Measurements from ENCODE around the gene KIF26B. TPM values are rescaled to one million over a fixed set of nuclear protein-coding genes. Genes with fewer than 3 reads are reported as not detected.
A peak's percentile ranks its signal among the peaks of the same experiment; 100 is the strongest.

The KIF26B gene
- total and polyA plus RNA-seq, 5 donors = 0.11 to 0.41 (median 0.29) TPM

GRCh38 chr1:245156041-245156735 is 1.4 kb downstream of the KIF26B start:
- Histone ChIP-seq H3K9me3 (ENCODE audit: control insufficient read depth, low read length) (no peaks in the 10 kb centered on the region), H3K27me3 (ENCODE audit: control insufficient read depth, insufficient read depth) (no peaks in the 10 kb centered on the region), H3K27ac (ENCODE audit: low read length) (no peak overlapping the region), H3K4me3 (ENCODE audit: low read length) (peak overlapping the region; percentile 55), H3K4me1 (ENCODE audit: control insufficient read depth, insufficient read depth, low read length) (no peaks in the 10 kb centered on the region)
- WGBS = under 1% methylated on average over 74 of the region's 74 CpGs
- intact Hi-C loops (cut with DNase I) = loop anchor here (5.0 to 10.0 kb wide), 5 partner anchors 209 to 1339 kb away; no protein-coding TSS in a partner anchor
- peak; percentile 83 to 92 (median 90) for DNase-seq
- peak; percentile 87 for ATAC-seq

GRCh38 chr1:245156736-245157505 is 2.1 kb downstream of the KIF26B start:
- 6% methylated on average over 44 of the region's 44 CpGs for WGBS
- H3K9me3 ChIP-seq (ENCODE audit: control insufficient read depth, low read length) = no peaks in the 10 kb centered on the region
- intact Hi-C loops (cut with DNase I) = loop anchor here (5.0 to 10.0 kb wide), 5 partner anchors 208 to 1338 kb away; no protein-coding TSS in a partner anchor
- DNase-seq (peak in 1 of 3 donors; percentile 57), ATAC-seq (no peak)
- peak overlapping the region; percentile 55 for H3K4me3 ChIP-seq (ENCODE audit: low read length)
- no peaks in the 10 kb centered on the region for H3K4me1 ChIP-seq (ENCODE audit: control insufficient read depth, insufficient read depth, low read length)
- H3K27ac ChIP-seq (ENCODE audit: low read length) = no peak overlapping the region
- no peaks in the 10 kb centered on the region for H3K27me3 ChIP-seq (ENCODE audit: control insufficient read depth, insufficient read depth)

GRCh38 chr1:245158913-245159312 is 4.1 kb downstream of the KIF26B start:
- ATAC-seq (no peak), DNase-seq (no peak)
- Histone ChIP-seq H3K4me1 (ENCODE audit: control insufficient read depth, insufficient read depth, low read length) (no peaks in the 10 kb centered on the region), H3K4me3 (ENCODE audit: low read length) (no peak overlapping the region), H3K27me3 (ENCODE audit: control insufficient read depth, insufficient read depth) (no peaks in the 10 kb centered on the region), H3K9me3 (ENCODE audit: control insufficient read depth, low read length) (no peaks in the 10 kb centered on the region), H3K27ac (ENCODE audit: low read length) (no peak overlapping the region)
- intact Hi-C loops (cut with DNase I) = loop anchor here (5.0 to 10.0 kb wide), 5 partner anchors 206 to 1336 kb away; no protein-coding TSS in a partner anchor
- WGBS = 86% methylated on average over 3 of the region's 3 CpGs

- peak in 1 of 2 donors; percentile 17 for ATAC-seq
- no peak overlapping the region for H3K4me3 ChIP-seq (ENCODE audit: low read length)
- DNase-seq = peak in 1 of 3 donors; percentile 58
- 34% methylated on average over 5 of the region's 5 CpGs for WGBS
- no peaks in the 10 kb centered on the region for H3K27me3 ChIP-seq (ENCODE audit: control insufficient read depth, insufficient read depth)
- H3K9me3 ChIP-seq (ENCODE audit: control insufficient read depth, low read length) = no peaks in the 10 kb centered on the region
- intact Hi-C loops (cut with DNase I) = no loop called here
- H3K4me1 ChIP-seq (ENCODE audit: control insufficient read depth, insufficient read depth, low read length) = no peaks in the 10 kb centered on the region
- H3K27ac ChIP-seq (ENCODE audit: low read length) = no peak overlapping the region
These were observed 5.5 kb downstream of the KIF26B start for GRCh38 chr1:245160288-245160687.

GRCh38 chr1:245160741-245161400 is 6.1 kb downstream of the KIF26B start:
- H3K4me1 ChIP-seq (ENCODE audit: control insufficient read depth, insufficient read depth, low read length) = no peaks in the 10 kb centered on the region
- H3K4me3 ChIP-seq (ENCODE audit: low read length) = no peak overlapping the region
- intact Hi-C loops (cut with DNase I) = no loop called here
- no peak for ATAC-seq
- 45% methylated on average over 6 of the region's 6 CpGs for WGBS
- no peaks in the 10 kb centered on the region for H3K9me3 ChIP-seq (ENCODE audit: control insufficient read depth, low read length)
- DNase-seq = no peak
- H3K27me3 ChIP-seq (ENCODE audit: control insufficient read depth, insufficient read depth) = no peaks in the 10 kb centered on the region
- H3K27ac ChIP-seq (ENCODE audit: low read length) = no peak overlapping the region

GRCh38 chr1:245161866-245162265 is 7.1 kb downstream of the KIF26B start:
- peaks cover 4% of the 10 kb centered on the region for H3K4me1 ChIP-seq (ENCODE audit: control insufficient read depth, insufficient read depth, low read length)
- no peaks in the 10 kb centered on the region for H3K27me3 ChIP-seq (ENCODE audit: control insufficient read depth, insufficient read depth)
- WGBS = 83% methylated on average over 8 of the region's 8 CpGs
- no peak overlapping the region for H3K27ac ChIP-seq (ENCODE audit: low read length)
- no peak overlapping the region for H3K4me3 ChIP-seq (ENCODE audit: low read length)
- intact Hi-C loops (cut with DNase I) = no loop called here
- no peak for DNase-seq
- no peak for ATAC-seq
- no peaks in the 10 kb centered on the region for H3K9me3 ChIP-seq (ENCODE audit: control insufficient read depth, low read length)

GRCh38 chr1:245166471-245166885 is 11.7 kb downstream of the KIF26B start:
- 10% methylated on average over 10 of the region's 10 CpGs for WGBS
- ATAC-seq (peak; percentile 38 to 61), DNase-seq (no peak)
- H3K9me3 ChIP-seq (ENCODE audit: control insufficient read depth, low read length) = no peaks in the 10 kb centered on the region
- intact Hi-C loops (cut with DNase I) = no loop called here
- H3K4me3 ChIP-seq (ENCODE audit: low read length) = peak overlapping the region; percentile 56
- peaks cover 4% of the 10 kb centered on the region for H3K4me1 ChIP-seq (ENCODE audit: control insufficient read depth, insufficient read depth, low read length)
- H3K27me3 ChIP-seq (ENCODE audit: control insufficient read depth, insufficient read depth) = no peaks in the 10 kb centered on the region
- no peak overlapping the region for H3K27ac ChIP-seq (ENCODE audit: low read length)

GRCh38 chr1:245168086-245168485 is 13.3 kb downstream of the KIF26B start:
- H3K27ac ChIP-seq (ENCODE audit: low read length) = no peak overlapping the region
- ATAC-seq (peak; percentile 43 to 51), DNase-seq (peak; percentile 44 to 82 (median 77))
- no peaks in the 10 kb centered on the region for H3K27me3 ChIP-seq (ENCODE audit: control insufficient read depth, insufficient read depth)
- no peaks in the 10 kb centered on the region for H3K9me3 ChIP-seq (ENCODE audit: control insufficient read depth, low read length)
- H3K4me1 ChIP-seq (ENCODE audit: control insufficient read depth, insufficient read depth, low read length) = peaks cover 4% of the 10 kb centered on the region
- intact Hi-C loops (cut with DNase I) = no loop called here
- 54% methylated on average over 13 of the region's 13 CpGs for WGBS
- no peak overlapping the region for H3K4me3 ChIP-seq (ENCODE audit: low read length)

- WGBS = 72% methylated on average over 7 of the region's 7 CpGs
- Histone ChIP-seq H3K27me3 (ENCODE audit: control insufficient read depth, insufficient read depth) (no peaks in the 10 kb centered on the region), H3K27ac (ENCODE audit: low read length) (no peak overlapping the region), H3K4me1 (ENCODE audit: control insufficient read depth, insufficient read depth, low read length) (peaks cover 4% of the 10 kb centered on the region), H3K4me3 (ENCODE audit: low read length) (no peak overlapping the region), H3K9me3 (ENCODE audit: control insufficient read depth, low read length) (no peaks in the 10 kb centered on the region)
- no peak for DNase-seq
- intact Hi-C loops (cut with DNase I) = no loop called here
- no peak for ATAC-seq
These were observed 14.1 kb downstream of the KIF26B start for GRCh38 chr1:245168906-245169305.

- Histone ChIP-seq H3K4me1 (ENCODE audit: control insufficient read depth, insufficient read depth, low read length) (peaks cover 4% of the 10 kb centered on the region), H3K4me3 (ENCODE audit: low read length) (no peak overlapping the region), H3K9me3 (ENCODE audit: control insufficient read depth, low read length) (no peaks in the 10 kb centered on the region), H3K27me3 (ENCODE audit: control insufficient read depth, insufficient read depth) (no peaks in the 10 kb centered on the region), H3K27ac (ENCODE audit: low read length) (no peak overlapping the region)
- intact Hi-C loops (cut with DNase I) = no loop called here
- ATAC-seq (no peak), DNase-seq (no peak)
- 77% methylated on average over 7 of the region's 7 CpGs for WGBS
These were observed 14.6 kb downstream of the KIF26B start for GRCh38 chr1:245169376-245169775.

GRCh38 chr1:245172026-245172425 is 17.2 kb downstream of the KIF26B start:
- WGBS = 74% methylated on average over 7 of the region's 7 CpGs
- intact Hi-C loops (cut with DNase I) = no loop called here

More at GRCh38 chr1:245172026-245172425, 17.2 kb downstream of the KIF26B start:
- H3K4me1 ChIP-seq (ENCODE audit: control insufficient read depth, insufficient read depth, low read length) = no peaks in the 10 kb centered on the region
- H3K9me3 ChIP-seq (ENCODE audit: control insufficient read depth, low read length) = no peaks in the 10 kb centered on the region
- no peak overlapping the region for H3K4me3 ChIP-seq (ENCODE audit: low read length)
- DNase-seq (no peak), ATAC-seq (no peak)
- no peaks in the 10 kb centered on the region for H3K27me3 ChIP-seq (ENCODE audit: control insufficient read depth, insufficient read depth)
- H3K27ac ChIP-seq (ENCODE audit: low read length) = no peak overlapping the region
